Pons (tissue), 1 donor: ENCODE data around the gene S100A13.
"Not testable (repeated sequence)": the region's sequence is repeated elsewhere in the genome, so short reads cannot be mapped to it uniquely, and the experiment has no call there.

Experiments
- DNase-seq: peaks from one replicate; pipeline ENCODE4 v3.0.0-alpha.2; 2016; ENCODE audit warnings: low spot score

The S100A13 gene

DNA sequence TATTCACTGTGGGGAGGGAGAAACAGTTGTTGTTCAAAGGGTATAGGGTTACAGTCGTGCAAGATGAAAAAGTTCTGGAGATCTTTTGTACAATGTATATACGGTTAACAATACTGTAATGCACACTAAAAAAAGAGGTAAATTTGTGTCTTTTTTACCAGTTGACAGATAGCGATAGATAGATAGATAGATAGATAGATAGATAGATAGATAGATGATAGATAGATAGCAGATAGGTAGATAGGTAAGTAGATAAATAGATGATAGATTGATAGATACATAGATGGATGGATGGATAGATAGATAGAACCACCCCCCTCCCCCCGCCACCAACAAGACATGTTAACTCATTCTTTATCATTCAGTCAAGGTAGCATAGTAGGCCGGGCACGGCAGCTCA lies 24.6 kb downstream of the S100A13 start:
- no peak for DNase-seq

DNA sequence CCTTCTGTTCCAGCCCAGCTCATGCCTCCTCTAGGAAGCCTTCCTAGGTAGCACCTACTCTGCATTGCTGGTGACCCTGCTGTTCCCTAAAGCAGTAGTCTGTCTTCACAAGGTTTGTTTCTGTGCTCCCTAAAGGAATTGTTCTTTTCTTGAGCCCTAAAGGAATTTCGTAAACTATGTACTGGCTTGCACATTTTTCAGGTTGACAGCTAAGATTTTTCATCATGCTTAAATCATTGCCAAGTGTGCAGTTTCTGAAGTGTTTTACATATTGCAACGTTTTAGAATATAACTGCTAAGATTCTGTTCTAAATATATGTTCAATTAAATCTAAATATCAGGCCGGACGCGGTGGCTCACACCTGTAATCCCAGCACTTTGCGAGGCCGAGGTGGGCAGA lies 27.5 kb downstream of the S100A13 start:
- no peak for DNase-seq

DNA sequence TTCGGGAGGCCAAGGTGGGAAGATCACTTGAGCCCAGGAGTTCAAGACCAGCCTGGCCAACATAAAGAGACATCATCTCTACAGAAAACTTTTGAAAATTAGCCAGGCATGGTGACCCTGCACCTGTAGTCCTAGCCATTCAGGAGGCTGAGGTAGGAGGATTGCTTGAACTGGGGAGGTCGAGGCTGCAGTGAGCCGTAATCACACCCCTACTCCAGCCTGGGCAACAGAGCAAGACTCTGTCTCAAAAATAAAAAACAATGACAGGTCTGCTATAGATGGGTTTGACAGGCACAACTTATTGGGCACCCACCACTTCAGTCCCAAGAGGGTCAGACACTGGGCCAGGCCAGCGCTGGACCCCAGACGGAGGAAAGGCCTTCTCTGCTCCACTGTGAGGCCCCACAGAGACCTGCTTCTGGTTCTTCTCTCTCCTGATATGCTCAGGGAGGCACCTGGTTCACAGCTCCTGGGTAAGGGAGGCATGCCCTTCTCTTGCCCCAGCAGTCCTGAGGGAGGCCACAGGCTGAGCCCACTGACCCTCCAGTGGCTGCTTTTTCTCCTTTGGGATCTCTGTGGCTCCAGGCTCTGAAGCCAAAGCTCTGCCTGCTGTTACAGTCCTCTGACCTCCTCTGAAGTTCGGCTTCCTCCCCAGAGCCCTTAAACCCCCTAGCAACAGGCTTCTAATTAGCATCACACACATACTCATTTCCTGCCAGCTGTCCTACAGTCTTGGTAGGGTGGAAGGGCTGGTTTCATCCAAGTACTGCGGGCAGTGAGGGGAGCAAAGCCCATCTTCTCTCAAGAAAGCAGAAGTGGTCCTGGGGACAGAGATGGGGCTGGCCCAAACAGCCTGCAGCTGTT lies 28.8 kb downstream of the S100A13 start:
- DNase-seq: no peak

DNA sequence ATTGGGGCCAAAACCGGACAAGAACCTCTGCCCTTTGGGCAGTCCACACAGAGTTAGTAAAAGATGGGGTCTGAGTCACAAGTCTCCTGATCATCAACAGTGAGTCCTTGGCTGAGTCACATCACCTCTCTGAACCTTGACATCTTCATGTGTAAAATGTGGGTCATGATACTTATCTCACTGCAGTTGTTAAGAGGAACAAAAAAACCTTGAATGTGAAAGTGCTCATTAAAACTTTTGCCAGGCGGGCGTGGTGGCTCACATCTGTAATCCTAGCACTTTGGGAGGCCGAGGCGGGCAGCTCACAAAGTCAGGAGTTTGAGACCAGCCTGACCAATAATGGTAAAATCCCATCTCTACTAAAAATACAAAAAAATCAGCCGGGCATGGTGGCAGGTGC lies 30.1 kb downstream of the S100A13 start:
- no peak for DNase-seq

DNA sequence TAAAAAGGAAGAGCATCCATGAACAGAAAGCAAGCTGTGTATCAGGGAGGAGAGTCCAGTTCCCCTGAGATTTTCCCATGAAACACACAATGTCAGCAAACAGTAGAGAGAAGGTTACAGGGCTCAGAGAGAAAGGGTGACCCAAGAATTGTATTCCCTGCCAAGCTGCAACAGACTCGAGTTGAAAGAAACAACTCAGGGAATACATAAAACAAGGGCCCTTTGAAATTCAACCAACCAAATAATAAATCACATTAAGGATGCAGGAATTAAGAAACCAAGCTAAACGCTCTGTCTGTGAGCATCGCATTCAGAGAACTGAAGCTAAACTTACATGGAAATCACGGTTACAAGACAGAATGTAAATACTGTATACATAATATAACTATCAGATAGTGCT lies 34.6 kb downstream of the S100A13 start:
- peak; percentile 65 for DNase-seq

DNA sequence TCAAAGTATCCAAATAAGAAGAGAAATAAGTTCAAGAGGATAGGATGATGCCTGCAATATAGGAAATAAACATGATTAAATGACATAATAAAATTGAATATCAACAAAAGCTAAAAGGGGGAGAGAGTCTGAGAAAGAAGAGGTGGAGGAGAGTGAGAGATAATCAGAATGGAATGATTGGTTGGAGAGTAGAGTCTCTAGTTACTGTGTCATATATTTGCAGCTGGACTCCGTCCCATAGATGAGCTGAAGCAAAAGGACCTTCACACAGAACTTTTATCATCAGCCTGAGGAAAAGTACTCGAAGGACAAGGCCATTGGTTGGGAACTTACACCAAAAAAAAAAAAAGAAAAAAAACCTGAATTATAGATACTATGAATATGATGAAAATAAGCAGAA lies 38.8 kb downstream of the S100A13 start:
- no peak for DNase-seq

DNA sequence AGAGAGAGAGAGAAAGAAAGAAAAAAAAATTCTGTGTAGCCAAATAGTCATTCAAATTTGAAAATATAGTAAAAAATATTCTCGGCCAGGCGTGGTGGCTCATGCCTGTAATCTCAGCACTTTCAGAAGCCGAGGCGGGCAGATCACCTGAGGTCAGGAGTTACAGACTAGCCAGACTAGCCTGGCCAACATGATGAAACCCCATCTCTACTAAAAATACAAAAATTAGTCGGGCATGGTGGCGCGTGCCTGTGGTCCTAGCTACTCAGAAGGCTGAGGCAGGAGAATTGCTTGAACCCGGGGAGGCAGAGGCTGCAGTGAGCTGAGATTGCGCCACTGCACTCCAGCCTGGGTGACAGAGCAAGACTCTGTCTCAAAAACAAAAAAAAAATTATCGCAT lies 39.3 kb downstream of the S100A13 start:
- DNase-seq: not testable (repeated sequence)

DNA sequence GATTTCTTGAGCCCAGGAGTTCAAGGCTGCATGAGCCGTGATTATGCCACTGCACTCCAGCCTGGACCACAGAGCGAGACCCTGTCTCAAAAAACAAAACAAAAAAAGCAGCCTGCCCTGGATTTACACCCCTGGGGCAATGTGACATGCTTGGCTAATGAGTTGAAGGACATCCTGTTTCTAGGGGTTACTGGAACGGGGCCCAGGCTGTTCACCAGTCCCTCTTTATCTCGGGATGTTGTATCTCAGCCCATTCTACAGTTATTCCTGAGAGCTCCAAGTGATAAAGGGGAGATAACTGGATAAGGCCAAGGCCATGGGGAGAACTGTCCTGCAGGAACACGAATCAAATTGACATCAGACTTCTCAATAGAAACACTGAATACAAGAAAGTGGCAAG lies 40.0 kb downstream of the S100A13 start:
- no peak for DNase-seq

DNA sequence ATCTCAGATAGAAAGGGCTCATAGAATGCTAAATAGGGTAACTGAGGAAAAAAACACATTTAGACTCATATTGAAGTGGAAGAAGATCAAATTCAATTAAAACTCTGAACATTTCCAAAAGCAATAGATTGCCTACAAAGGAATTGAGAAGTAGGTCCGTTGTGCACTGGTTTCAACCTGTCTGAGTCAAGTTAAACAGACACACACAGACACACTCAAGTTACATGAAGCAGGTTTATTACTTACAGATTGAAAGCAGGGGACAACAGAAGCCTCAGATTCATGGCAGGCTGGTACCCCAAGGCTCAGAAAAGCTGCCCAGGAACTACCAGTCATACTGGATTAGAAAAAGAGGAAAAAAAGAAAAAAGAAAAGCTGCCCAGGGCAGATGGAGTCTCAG lies 41.0 kb downstream of the S100A13 start:
- no peak for DNase-seq

DNA sequence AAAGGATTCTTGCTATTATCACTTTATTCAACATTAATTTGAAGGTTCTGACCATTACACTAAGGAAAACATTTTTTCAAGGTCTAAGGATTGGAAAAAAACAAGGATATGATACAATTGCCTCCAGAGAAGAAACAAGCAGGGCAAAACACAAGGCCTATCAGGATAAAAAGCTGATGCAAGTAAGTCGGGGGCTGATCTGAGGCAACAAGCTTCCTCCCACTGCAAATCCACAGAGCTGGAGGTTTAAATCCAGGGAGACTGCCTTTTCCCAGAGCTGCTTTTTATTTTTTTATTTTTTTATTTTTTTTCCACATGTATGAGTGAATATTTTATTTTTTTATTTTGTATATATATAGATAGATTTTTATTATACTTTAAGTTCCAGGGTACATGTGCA lies 42.3 kb downstream of the S100A13 start:
- DNase-seq: no peak

DNA sequence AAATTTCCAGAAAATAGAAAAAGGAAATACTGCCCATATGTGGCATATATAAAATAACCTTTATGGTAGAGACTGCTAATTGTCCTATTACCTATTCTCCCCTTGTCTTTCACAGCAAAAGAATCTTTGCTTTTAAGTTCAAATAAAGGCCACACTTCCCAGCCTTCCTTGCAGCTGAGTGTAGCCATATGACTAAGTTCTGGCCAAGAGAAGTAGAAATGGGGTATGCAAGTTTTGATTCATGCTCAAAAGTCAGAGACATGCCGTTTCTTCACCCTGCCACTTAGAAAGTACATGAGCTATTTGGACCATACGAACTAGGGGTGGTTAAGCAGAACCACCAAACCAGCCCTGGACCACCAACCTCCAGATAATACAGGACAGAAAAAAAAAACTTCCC lies 43.3 kb downstream of the S100A13 start:
- DNase-seq: no peak

DNA sequence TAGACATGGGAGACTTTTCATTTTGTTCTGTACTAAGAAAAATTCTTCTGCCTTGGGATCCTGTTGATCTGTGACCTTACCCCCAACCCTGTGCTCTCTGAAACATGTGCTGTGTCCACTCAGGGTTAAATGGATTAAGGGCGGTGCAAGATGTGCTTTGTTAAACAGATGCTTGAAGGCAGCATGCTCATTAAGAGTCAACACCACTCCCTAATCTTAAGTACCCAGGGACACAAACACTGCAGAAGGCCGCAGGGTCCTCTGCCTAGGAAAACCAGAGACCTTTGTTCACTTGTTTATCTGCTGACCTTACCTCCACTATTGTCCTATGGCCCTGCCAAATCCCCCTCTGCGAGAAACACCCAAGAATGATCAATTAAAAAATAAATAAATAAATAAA lies 43.8 kb downstream of the S100A13 start:
- DNase-seq: not testable (repeated sequence)

DNA sequence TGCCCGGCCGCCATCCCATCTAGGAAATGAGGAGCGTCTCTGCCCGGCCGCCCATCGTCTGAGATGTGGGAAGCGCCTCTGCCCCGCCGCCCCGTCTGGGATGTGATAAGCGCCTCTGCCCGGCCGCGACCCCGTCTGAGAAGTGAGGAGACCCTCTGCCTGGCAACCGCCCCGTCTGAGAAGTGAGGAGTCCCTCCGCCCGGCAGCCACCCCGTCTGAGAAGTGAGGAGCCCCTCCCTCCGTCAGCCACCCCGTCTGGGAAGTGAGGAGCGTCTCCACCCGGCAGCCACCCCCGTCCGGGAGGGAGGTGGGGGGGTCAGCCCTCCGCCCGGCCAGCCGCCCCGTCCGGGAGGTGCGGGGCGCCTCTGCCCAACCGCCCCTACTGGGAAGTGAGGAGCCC lies 44.5 kb downstream of the S100A13 start:
- DNase-seq: not testable (repeated sequence)

DNA sequence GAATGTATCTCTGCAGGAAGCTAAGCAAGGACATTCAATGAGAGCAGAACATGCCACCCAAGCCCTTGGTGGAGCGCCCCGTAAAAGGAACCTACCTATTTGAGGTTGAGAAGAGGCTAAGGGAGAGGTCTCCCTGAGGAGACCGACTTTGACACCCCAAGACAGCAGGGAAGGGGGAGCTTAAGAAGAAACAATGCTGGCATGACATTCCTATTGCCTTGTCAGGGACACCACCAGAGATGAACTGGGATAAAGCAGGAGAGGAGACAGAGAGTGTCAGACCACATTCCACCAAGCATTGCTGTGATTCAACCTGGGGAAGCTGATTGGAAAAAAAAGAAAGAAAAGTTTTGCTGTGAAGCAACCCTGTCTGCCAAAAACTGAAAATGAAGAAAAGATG lies 48.4 kb downstream of the S100A13 start:
- no peak for DNase-seq

DNA sequence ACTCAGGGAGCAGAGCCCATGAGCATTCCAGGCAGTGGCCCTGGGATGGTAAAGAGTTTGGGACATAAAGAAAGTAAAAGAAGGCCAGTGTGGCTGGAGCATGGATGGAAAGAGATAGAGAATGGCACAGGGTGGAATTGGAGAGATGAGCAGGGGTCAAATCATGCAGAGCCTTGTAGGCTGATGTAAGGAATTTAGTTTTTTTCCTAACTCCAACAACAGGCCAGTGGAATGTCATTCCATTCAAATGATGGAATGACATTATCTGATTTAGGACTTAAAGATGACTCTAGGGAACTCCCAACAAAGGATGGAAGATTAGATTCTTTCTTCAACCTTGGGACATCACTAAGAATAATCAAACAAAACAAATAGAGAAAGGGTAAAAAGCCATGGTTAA lies 48.8 kb downstream of the S100A13 start:
- DNase-seq: no peak

DNA sequence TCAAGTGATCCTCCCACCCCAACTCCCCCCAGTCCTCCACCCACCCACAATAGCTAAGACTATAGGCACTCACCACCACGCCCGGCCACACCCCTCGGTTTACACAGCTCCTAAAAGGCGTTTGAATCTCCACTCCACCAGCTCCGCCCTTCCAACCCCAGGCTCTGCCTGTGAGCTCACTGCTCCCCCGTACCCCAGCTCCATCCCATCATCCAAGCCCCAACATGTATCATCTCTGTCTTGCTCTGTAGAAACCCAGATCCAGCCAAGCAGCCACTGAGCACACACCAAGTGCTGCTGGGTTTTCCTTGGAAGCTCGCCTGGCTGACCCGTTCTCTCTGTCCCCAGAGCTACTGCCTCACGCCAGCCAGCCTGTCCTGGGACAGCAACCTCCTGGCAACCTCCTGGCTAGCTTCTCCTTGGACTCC lies 49.7 kb downstream of the S100A13 start:
- DNase-seq: no peak

DNA sequence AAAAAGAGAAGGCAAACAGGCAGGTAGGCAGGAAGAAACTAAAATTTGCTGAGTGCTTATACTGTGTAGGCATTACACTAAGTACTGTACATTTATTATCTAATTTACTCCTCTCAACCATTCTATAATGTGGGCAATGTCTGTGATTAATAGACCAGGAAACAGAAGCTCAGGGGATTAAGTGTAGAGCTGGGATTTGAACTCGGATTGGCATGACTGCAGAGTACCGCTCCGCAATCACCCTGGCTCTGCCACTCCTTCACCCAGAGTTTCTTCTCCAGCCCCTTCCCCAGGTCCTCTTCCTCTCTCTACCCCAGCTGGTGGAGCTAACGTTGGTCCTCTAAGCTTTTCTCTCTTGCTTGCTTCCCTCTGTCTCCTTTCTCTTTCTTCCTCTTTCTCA lies 50.2 kb downstream of the S100A13 start:
- DNase-seq: no peak

DNA sequence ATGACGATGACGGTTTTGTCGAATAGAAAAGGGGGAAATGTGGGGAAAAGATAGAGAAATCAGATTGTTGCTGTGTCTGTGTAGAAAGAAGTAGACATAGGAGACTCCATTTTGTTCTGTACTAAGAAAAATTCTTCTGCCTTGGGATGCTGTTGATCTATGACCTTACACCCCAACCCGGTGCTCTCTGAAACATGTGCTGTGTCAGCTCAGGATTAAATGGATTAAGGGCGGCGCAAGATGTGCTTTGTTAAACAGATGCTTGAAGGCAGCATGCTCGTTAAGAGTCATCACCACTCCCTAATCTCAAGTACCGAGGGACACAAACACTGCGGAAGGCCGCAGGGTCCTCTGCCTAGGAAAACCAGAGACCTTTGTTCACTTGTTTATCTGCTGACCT lies 51.8 kb downstream of the S100A13 start:
- DNase-seq: not testable (repeated sequence)

DNA sequence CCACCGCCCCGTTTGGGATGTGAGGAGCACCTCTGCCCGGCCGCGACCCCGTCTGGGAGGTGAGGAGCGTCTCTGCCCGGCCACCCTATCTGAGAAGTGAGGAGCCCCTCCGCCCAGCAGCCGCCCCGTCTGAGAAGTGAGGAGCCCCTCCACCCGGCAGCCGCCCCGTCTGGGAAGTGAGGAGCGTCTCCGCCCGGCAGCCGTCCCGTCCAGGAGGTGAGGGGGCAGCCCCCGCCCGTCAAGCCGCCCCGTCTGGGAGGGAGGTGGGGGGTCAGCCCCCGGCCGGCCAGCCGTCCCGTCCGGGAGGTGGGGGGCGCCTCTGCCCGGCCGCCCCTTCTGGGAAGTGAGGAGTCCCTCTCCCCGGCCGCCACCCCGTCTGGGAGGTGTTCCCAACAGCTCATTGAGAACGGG lies 52.2 kb downstream of the S100A13 start:
- DNase-seq: not testable (repeated sequence)

DNA sequence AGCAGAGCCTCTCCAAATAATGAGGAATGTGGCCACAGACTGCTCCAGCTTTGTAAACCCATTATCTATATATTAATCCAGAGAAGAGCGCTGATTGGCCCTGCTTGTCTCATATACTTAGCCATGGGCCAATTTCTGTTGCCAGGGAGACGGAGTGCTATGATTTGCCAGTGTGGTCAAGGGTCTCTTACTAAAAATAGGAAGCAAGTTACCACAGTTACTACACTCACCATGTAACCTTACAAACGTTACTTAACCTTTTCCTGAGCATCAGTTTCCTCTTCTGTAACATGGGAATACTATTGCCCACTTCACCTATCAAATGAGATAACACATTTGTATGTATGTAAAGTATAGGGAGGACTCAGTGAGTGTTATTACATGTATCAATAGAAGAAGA lies 54.0 kb downstream of the S100A13 start:
- DNase-seq: no peak

DNA sequence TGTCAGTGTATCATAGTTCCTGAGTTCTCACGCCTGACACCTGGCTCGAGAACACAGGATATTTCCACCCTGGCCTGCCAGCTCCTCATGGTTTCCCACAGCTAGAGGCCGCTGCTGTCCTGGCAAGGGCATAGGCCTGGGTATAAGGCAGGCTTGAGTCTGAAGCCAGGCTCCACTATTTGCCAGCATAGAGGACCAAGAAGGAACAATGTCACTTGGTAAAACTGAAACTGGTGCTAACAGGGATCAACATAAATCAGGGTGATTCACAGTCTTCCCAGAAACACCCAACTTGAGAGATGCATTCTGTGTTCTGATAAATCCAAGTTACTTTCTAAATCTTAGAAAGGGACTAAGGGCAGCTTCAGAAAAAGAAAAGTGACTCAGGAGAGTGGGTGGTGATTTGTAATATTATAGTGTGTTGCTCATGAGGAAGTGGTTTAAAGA lies 54.7 kb downstream of the S100A13 start:
- DNase-seq: peak; percentile 96

DNA sequence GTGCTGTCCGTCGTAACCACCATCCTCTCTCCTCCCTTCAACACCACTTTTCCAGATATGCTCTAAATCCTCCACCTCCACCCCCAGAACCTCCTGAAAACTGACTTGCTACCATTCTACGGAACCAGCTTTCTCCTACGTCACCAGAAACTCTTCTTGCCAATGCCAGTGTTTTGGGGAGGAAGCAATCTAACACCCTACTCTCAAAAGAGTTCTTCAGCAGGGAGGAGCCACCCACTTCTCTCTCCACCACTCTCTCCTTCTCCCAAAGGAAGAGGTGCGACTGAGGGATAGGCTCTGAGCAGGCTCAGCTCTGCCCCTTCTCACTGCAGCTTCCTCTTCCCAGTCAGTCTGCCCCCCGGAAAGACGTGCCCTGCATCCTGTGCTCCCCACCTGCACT lies 55.6 kb downstream of the S100A13 start:
- DNase-seq: no peak

DNA sequence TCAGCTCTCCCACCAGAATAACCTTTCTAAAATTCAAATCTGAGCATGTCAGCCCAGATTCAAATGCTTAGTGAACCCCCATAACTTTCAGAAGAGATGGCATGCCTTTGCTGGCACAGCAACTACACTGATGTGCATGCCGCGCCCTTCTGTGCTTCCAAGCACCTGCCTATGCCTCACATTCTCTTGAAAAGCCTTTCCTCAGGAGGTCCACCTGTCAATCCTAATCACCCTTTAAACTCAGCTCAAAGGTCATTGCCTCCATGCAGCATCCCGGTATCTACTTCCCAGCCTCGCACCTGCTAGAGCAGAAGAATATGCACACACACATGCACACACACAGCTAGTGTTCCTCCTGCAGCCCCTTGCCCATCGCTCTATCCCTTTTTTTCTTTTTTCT lies 56.4 kb downstream of the S100A13 start:
- no peak for DNase-seq

DNA sequence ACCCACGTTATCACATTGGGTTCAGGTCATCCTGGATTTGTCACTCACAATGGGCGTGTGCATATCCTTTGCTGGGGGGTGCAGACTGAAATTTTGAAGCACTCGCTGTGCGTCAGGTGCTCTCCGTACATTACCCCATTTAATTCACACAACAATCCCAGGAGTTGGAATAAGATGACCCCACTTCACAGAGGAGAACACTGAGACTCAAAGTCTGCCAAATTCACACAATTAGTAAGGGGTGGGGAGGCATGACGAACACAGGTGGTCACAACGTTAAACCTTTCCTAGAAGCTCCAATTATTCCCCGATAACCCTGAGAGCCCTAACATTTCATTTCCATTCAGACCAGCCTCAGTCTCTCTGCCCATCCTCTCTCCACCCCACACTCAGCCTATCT lies 57.8 kb downstream of the S100A13 start:
- DNase-seq: no peak
